Sigmoid colon (tissue), 7 donors: ENCODE data around the gene RHOJ. TPM values are rescaled to one million over a fixed set of nuclear protein-coding genes. Genes with fewer than 3 reads are reported as not detected.

ENCODE experiments used
- DNase-seq: peaks from one replicate; pipeline ENCODE4 v3.0.0-alpha.2; 2019
- H3K27ac ChIP-seq, 4 donors: fragments of 200-600 bp; sonication (generic); one replicate each; pipeline ENCODE4 v1.5.1; 2016 to 2019; ENCODE audit warnings: mild to moderate bottlenecking in 1 of 4
- H3K27me3 ChIP-seq, 3 donors: fragments of 200-600 bp; sonication (generic); one replicate each; pipeline ENCODE4 v1.5.1; 2019; ENCODE audit warnings: mild to moderate bottlenecking in 1 of 3
- H3K36me3 ChIP-seq, 4 donors: fragments of 200-600 bp; sonication (generic); one replicate each; pipeline ENCODE4 v1.5.1; 2016 to 2019
- H3K4me1 ChIP-seq, 4 donors: fragments of 200-600 bp; sonication (generic); one replicate each; pipeline ENCODE4 v1.5.1; 2017 to 2019
- H3K4me3 ChIP-seq, 4 donors: fragments of 200-600 bp; sonication (generic); one replicate each; pipeline ENCODE4 v1.5.1; 2017 to 2019; ENCODE audit warnings: mild to moderate bottlenecking in 2 of 4, moderate library complexity in 1 of 4
- H3K9me3 ChIP-seq, 4 donors: fragments of 200-600 bp in 3 of 4; sonication (generic) in 3 of 4; one replicate each; pipeline versions ENCODE4 v1.5.1 to v1.6.1; 2013 to 2019
- EP300 ChIP-seq, 4 donors: sonication (generic); formaldehyde crosslinking; IDR thresholded peaks; one replicate each; pipeline ENCODE4 v1.6.1; 2017; ENCODE audit warnings: antibody characterized with exemption in 4 of 4
- POLR2A ChIP-seq, 2 donors: fragments of 450-650 bp; IDR thresholded peaks; one replicate each; pipeline ENCODE4 v1.6.1; 2016; ENCODE audit warnings: antibody characterized with exemption in 2 of 2, mild to moderate bottlenecking in 2 of 2, moderate library complexity in 2 of 2
- POLR2AphosphoS5 ChIP-seq, 4 donors: sonication (generic); formaldehyde crosslinking; IDR thresholded peaks; one replicate each; pipeline ENCODE4 v1.6.1; 2017; ENCODE audit warnings: antibody characterized with exemption in 4 of 4
- WGBS, 2 donors: extraction: QIAGEN DNeasy Blood & Tissue Kit; methylation state at CpG; one replicate each; pipeline ENCODE4 v1.1.7; 2013; 5-methylcytosine and 5-hydroxymethylcytosine counted together
- intact Hi-C: fragments of 100-400 bp; cut with DNase I; formaldehyde crosslinking; loops from one replicate; pipeline ENCODE4 v1.15.1; 2023
- polyA plus RNA-seq, 3 donors: library from polyadenylated mRNA; stranded (reverse); fragments of 200-250 nt; gene quantifications; one replicate each; pipeline ENCODE4 v1.2.3, GENCODE V29; 2013
- total RNA-seq, 4 donors: library from RNA; depleted of rRNA; stranded (reverse); fragments of >200 nt; gene quantifications; one replicate each; pipeline ENCODE4 v1.1.0, GENCODE V29; 2016
- TF ChIP-seq, protein P1 (sequence below), 4 experiments: fragments of 450-650 bp in 3 of 4; fragments of 200-600 bp in 1 of 4; IDR thresholded peaks; one replicate each; pipeline ENCODE4 v1.5.1; 2016 to 2019; ENCODE audit warnings: antibody characterized with exemption in 4 of 4, mild to moderate bottlenecking in 3 of 4, moderate library complexity in 2 of 4
- donor health status: healthy with polysubstance abuse.
- donor health status: Bipolar disorder and iron deficiency.
- donor health status: healthy.

Gene RHOJ
- total and polyA plus RNA-seq, 7 donors: 1.6 to 28.5 (median 6.6) TPM

DNA sequence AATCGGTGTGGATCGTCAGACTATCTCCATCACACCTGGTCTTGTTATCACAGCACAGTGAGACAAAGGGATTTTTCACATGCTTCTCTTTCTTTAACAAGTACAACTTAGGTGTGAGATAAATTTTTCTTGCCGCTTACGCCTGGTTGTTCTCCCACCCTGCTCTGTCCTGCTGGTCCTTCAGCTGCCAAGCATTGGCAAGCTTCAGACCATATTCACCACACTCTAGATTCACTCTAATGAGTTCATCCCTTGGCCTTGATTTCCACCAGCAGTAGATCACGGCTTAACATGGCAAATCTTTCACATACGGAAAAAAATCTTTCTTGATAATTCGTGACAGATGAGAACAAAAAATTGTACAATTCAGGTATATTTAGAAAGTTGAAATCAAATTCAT, 33.5 kb downstream of the RHOJ start:
- H3K9me3 ChIP-seq: no peaks in the 10 kb centered on the region
- intact Hi-C loops: no loop called here
- no peak overlapping the region for H3K4me3 ChIP-seq
- H3K4me1 ChIP-seq: peaks cover 0 to 24% (median 16%) of the 10 kb centered on the region in 4 donors
- H3K36me3 ChIP-seq: no peaks in the 10 kb centered on the region
- no peak for DNase-seq
- H3K27ac ChIP-seq: no peak overlapping the region
- WGBS, 2 donors: 86 to 92% methylated on average over 7 of the region's 7 CpGs
- no peaks in the 10 kb centered on the region for H3K27me3 ChIP-seq
- TF ChIP-seq POLR2AphosphoS5 (IDR thresholded peaks at IDR 0.05) (no peak), POLR2A (IDR thresholded peaks at IDR 0.05) (no peak), EP300 (IDR thresholded peaks at IDR 0.05) (no peak)
- TF ChIP-seq, protein P1, sequence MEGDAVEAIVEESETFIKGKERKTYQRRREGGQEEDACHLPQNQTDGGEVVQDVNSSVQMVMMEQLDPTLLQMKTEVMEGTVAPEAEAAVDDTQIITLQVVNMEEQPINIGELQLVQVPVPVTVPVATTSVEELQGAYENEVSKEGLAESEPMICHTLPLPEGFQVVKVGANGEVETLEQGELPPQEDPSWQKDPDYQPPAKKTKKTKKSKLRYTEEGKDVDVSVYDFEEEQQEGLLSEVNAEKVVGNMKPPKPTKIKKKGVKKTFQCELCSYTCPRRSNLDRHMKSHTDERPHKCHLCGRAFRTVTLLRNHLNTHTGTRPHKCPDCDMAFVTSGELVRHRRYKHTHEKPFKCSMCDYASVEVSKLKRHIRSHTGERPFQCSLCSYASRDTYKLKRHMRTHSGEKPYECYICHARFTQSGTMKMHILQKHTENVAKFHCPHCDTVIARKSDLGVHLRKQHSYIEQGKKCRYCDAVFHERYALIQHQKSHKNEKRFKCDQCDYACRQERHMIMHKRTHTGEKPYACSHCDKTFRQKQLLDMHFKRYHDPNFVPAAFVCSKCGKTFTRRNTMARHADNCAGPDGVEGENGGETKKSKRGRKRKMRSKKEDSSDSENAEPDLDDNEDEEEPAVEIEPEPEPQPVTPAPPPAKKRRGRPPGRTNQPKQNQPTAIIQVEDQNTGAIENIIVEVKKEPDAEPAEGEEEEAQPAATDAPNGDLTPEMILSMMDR (IDR thresholded peaks at IDR 0.05): no peak

DNA sequence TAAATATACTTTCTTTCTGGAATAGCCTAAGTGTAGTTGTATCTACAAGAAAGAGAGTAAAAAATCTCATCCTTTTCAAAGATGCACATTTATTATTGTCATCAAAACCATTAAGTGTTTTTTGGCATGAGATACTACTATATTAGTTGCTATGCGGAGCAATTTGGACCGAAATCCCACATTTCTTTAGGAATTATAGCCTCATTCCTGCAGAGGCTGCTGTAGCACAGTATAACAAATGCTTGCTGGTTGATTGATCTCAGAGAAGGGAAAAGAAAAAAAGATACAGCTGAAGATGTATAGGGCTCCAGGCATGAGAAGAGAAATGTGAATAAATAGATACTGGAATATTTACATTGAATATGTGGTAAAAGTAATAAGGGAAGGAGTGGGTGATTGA, 36.0 kb downstream of the RHOJ start:
- Histone ChIP-seq H3K27ac (peak overlapping the region in 2 of 4 donors; percentile 56 to 57), H3K36me3 (no peaks in the 10 kb centered on the region), H3K9me3 (no peaks in the 10 kb centered on the region), H3K4me3 (no peak overlapping the region), H3K4me1 (peaks cover 0 to 25% (median 16%) of the 10 kb centered on the region in 4 donors), H3K27me3 (no peaks in the 10 kb centered on the region)
- WGBS, 2 donors: 88 to 94% methylated on average over 2 of the region's 2 CpGs
- TF ChIP-seq, protein P1 (IDR thresholded peaks at IDR 0.05): no peak
- intact Hi-C loops: no loop called here
- DNase-seq: no peak

DNA sequence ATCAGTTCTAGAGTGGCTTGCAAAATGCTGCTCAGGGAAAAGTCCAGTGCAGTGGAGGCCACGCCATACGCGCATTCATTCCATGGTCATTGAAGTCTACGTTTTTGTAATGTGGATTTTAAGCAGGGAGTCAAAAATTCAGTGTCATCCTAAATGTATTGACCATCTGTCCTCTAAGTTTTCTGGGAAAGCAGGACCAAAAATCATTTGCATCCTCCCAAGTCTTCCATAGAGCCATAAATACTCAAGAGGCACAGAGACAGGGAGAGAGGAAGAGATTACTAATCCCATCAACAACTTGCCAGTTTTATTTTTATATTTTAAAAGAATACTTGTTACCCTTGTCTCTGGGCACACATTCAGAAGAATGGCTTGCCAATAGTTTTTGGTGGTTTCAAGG, 36.9 kb downstream of the RHOJ start:
- no peak for DNase-seq
- Histone ChIP-seq H3K27me3 (no peaks in the 10 kb centered on the region), H3K9me3 (no peaks in the 10 kb centered on the region), H3K4me3 (no peak overlapping the region), H3K4me1 (peaks cover 0 to 33% (median 24%) of the 10 kb centered on the region in 4 donors), H3K27ac (peak overlapping the region in 3 of 4 donors; percentile 2 to 57 (median 56)), H3K36me3 (no peaks in the 10 kb centered on the region)
- intact Hi-C loops: no loop called here
- TF ChIP-seq, protein P1 (IDR thresholded peaks at IDR 0.05): no peak
- TF ChIP-seq EP300 (IDR thresholded peaks at IDR 0.05) (no peak), POLR2AphosphoS5 (IDR thresholded peaks at IDR 0.05) (no peak), POLR2A (IDR thresholded peaks at IDR 0.05) (no peak)
- WGBS, 2 donors: 87 to 89% methylated on average over 4 of the region's 4 CpGs

DNA sequence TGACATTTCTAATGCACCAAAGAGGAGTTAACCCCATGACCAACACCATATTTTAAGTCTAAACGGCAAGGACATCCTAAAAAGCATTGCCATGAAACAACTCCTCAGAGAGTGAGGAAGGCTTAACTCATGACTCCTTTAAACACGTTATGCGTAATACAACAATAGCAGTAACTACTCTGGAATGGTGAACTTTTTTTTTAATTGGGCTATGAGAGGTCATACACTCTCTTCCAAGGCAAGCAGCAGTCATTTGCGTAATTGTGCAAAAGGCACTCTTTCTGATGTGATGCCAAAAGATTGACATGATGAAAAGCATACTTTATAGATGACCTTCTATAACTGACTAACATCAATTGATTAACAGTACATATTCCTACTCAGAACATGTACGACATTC, 39.4 kb downstream of the RHOJ start:
- Histone ChIP-seq H3K27ac (peak overlapping the region in 1 of 4 donors; percentile 5), H3K4me1 (peaks cover 0 to 57% (median 41%) of the 10 kb centered on the region in 4 donors), H3K36me3 (no peaks in the 10 kb centered on the region), H3K4me3 (no peak overlapping the region), H3K27me3 (no peaks in the 10 kb centered on the region), H3K9me3 (no peaks in the 10 kb centered on the region)
- TF ChIP-seq POLR2A (IDR thresholded peaks at IDR 0.05) (no peak), EP300 (IDR thresholded peaks at IDR 0.05) (peak in 1 of 4 donors; percentile 17), POLR2AphosphoS5 (IDR thresholded peaks at IDR 0.05) (no peak)
- no peak for DNase-seq
- 85 to 92% methylated on average over 5 of the region's 5 CpGs for WGBS, 2 donors
- intact Hi-C loops: no loop called here

DNA sequence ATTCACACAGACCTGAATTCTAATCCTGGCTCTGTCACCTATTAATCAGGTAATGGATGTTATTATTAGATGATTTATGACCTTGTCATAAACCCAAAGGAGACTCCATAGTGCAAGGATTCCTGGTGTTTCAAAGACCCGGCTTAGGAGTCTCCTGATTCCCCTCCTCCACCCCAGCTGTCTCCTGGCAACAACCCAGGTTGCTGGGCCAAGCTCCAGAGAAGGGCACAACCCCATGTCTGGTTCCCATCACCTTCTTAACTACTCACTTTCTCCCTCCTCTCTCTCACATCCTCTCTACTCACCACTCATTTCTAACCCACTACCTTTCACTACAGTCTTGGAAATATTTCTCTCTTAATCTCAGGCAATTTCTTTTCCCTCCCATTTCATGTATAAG, 41.6 kb downstream of the RHOJ start:
- WGBS, 2 donors: 33 to 58% methylated on average over 1 of the region's 1 CpG
- TF ChIP-seq POLR2AphosphoS5 (IDR thresholded peaks at IDR 0.05) (peak; percentile 56 to 85 (median 82)), EP300 (IDR thresholded peaks at IDR 0.05) (peak in 3 of 4 donors; percentile 12 to 65 (median 62)), POLR2A (IDR thresholded peaks at IDR 0.05) (no peak)
- intact Hi-C loops: loop anchor here (5.0 kb wide), 1 partner anchor 39 kb away; no protein-coding TSS in a partner anchor
- peak overlapping the region in 2 of 4 donors; percentile 12 to 46 for H3K27ac ChIP-seq
- no peaks in the 10 kb centered on the region for H3K36me3 ChIP-seq
- no peak overlapping the region for H3K4me3 ChIP-seq
- H3K4me1 ChIP-seq: peaks cover 0 to 66% (median 45%) of the 10 kb centered on the region in 4 donors
- DNase-seq: peak; percentile 75
- H3K9me3 ChIP-seq: no peaks in the 10 kb centered on the region
- H3K27me3 ChIP-seq: no peaks in the 10 kb centered on the region

DNA sequence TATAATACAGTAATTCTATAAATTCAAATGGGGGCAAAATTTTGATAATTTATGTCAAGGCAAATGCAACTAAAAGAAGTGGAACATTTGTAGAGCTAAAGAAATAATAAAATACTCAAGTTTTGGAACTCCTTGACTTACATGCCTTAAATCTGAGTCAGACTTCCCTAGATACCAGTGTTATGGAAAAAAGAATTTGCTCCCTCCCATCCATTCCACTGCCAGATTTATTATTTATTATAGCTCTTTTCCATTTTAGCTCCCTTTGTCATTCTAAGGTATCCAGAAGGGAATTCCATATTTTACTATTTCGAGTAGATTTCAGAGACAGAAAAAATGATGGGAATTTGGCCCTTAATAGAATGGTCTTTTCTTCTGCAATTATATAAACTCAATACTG, 44.0 kb downstream of the RHOJ start:
- intact Hi-C loops: loop anchor here (5.0 kb wide), 1 partner anchor 41 kb away; no protein-coding TSS in a partner anchor
- H3K36me3 ChIP-seq: no peaks in the 10 kb centered on the region
- no peak for DNase-seq
- H3K4me1 ChIP-seq: peaks cover 0 to 49% (median 35%) of the 10 kb centered on the region in 4 donors
- H3K4me3 ChIP-seq: no peak overlapping the region
- H3K27ac ChIP-seq: peak overlapping the region in 3 of 4 donors; percentile 48 to 61 (median 53)
- H3K9me3 ChIP-seq: no peaks in the 10 kb centered on the region
- no peaks in the 10 kb centered on the region for H3K27me3 ChIP-seq
- TF ChIP-seq, protein P1 (IDR thresholded peaks at IDR 0.05): no peak
- peak in 1 of 4 donors; percentile 25 for TF ChIP-seq POLR2AphosphoS5 (IDR thresholded peaks at IDR 0.05)
- 57 to 66% methylated on average over 1 of the region's 1 CpG for WGBS, 2 donors
